Heart left ventricle (tissue), 13 donors: ENCODE results near the gene CCDC85B.

Experiments used
- CTCF ChIP-seq, 12 donors: fragments of 200-600 bp; sonication (generic) in 4 of 12; IDR thresholded peaks; one replicate each; pipeline versions ENCODE4 v1.5.0 to v1.8.0; 2018 to 2022; ENCODE audit warnings: antibody characterized with exemption in 12 of 12, mild to moderate bottlenecking in 5 of 12
- POLR2A ChIP-seq, 2 donors: fragments of 450-650 bp; IDR thresholded peaks; one replicate each; pipeline ENCODE4 v1.6.1; 2017; ENCODE audit warnings: antibody characterized with exemption in 2 of 2, mild to moderate bottlenecking in 2 of 2, moderate library complexity in 2 of 2
- donor health status: ischemic (EF 13 %, LVEDD 7.1; RV severe dilation, severe dysfunction).
- donor health status: DM: no; HTN: yes; CAD: no.
- donor health status: DM: no; HTN: no; CAD: no.
- donor health status: ischemic (EF 25% LVEDD 6.9; RV normal size, moderate dysfunction).
- donor health status: ischemic (EF 25% LVEDD 5.7; RV mildly dilated, moderate dysfunction).
- donor health status: ischemic (EF 35%, LVEDD 5.7; RV mildly dilated, moderate dysfunction).
- donor health status: nonischemic (EF 11% LVEDD 7.7; RV severe dilation, severe dysfunction).
- donor health status: DM: yes; HTN: yes; CAD: no.
- donor health status: PGD.
- donor health status: ischemic (EF 29% LVEDD 5.4; RV normal size, mild dysfunction).
- donor health status: nonischemic (EF 23%, LVEDD 6.1; RV moderate dilation, normal function).

GRCh38 chr11:65887723-65888162 is 2.7 kb upstream of the CCDC85B start:
- TF ChIP-seq CTCF (IDR thresholded peaks at IDR 0.05) (no peak), POLR2A (IDR thresholded peaks at IDR 0.05) (no peak)
